ENCODE results near the gene LSS. TPM values are rescaled to one million over a fixed set of nuclear protein-coding genes. Genes with fewer than 3 reads are reported as not detected.
"Not testable (repeated sequence)": the region's sequence is repeated elsewhere in the genome, so short reads cannot be mapped to it uniquely, and the experiment has no call there.

The LSS gene
- total RNA-seq, 1 donor from 2014 or later: 19.7 TPM

DNA sequence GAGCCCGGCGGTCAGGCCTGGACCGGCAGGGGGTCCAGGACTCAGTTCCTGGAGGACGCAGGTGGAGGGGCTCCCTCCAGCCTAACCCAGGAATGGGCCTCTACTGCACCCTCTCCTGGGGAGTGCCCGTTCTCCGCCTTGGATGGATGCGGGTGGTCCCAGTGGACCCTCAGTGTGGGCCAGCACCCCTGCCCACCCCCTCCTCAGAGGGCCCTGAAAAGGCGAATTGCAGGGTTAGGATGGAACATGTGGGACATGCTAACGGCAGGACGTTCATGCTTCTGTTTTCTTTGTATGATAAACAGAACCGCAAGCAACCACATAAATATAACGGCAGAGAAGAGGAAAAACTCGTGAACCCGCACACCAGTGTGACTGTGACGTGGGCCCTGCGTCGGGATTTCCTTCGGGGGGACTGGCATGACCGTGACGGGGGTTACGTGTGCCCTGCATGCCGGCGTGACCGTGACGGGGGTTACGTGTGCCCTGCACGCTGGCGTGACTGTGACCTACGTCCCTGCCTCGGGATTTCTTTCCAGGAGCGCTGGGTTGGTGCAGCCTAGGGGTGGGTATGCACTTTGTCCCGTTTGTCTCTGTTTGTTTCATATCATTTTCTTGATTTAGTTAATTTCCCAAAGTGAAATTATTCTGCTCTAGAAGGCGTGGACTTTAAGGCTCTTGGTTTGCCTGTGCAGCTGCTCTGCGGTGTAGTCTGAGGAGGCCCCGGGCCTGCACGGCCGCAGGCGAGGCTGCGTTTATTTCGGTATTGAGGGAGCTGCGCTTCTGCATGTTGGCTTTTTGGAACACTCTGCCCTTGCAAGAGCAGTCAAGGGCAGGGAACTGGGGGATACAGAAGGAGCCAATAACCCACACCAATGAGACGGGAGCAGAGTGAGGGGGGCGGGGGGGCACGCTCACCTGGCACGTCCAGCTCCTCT, 76.3 kb downstream of the LSS start:
- Mint-ChIP-seq H3K27me3 (no peaks in the 10 kb centered on the region), H3K27ac (no peak overlapping the region)
- intact Hi-C loops (cut with micrococcal nuclease): no loop called here

DNA sequence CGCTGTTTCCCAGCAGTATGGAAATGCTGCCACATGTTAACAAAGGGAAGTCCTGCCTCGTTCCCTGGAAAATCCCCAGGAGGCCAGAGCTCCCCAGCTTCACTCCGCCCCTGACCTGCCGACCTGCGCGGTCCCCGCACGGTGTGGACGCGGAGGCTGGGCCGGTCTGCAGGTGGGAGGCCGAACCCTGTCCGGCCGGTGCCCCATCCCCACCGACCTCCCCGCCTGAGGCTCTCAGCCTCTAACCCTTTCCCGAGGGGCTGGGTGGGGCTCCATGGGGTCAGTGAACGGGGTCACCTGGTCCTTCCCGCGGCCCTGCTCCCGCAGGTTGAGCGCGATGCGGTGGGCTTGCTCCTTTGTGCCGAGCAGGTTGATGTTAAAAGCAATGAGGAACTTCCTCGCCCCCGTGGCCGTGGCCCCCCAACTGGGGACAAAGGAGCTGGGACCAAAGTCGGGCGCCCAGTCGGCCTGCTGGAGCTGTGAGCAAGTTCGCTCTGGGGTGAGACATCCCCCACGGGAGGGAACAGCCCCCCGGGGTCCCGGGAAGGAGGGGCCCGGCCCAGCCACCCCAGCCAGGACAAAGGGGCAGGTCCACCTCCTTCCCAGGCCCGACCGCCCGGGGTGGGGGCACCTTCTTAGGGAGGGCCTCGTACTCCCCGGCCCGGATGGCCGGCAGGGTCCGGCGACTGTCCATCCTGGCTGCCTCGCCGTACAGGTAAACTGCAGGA, 77.1 kb downstream of the LSS start:
- intact Hi-C loops (cut with micrococcal nuclease): no loop called here

More for the DNA sequence above, 76.3 kb downstream of the LSS start:
- Mint-ChIP-seq H3K9me3 (no peaks in the 10 kb centered on the region), H3K4me3 (no peak overlapping the region), H3K4me1 (no peaks in the 10 kb centered on the region), H3K36me3 (ENCODE audit: low read depth) (no peaks in the 10 kb centered on the region)
- no peak for DNase-seq

DNA sequence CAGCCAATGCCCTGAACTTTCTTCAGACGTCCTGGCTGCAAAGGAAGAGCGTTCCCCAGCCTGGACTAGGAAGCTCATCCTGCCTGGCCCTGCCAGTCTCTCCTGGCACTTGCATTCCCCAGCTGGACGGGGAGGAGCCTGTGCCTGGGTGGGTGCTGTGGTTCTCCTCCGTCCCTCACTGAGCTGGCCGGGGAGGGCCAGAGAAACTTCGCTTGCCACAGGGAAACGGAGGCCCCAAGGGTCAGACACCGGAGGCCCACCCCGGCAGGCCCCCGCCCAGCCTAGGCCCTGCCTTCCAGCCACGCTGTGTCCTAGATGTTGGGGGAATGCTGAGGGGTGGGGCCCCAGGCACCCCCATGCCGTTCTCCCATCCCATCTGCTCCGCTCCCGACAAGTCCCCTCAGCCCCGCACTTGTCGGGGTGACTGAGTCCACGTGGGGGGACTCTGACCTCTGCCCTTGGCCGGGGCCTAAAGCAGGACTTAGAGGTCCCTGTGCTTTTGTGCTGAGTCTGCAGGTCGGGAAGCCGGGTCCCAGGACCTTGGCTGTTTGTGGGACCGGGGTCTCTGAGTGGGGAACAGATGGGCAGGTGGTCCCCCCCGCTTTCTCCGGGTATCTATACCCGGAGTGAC, 78.0 kb downstream of the LSS start:
- no peaks in the 10 kb centered on the region for H3K36me3 Mint-ChIP-seq (ENCODE audit: low read depth)
- intact Hi-C loops (cut with micrococcal nuclease): no loop called here
- no peaks in the 10 kb centered on the region for H3K4me1 Mint-ChIP-seq
- DNase-seq: no peak
- no peak overlapping the region for H3K27ac Mint-ChIP-seq
- no peak overlapping the region for H3K4me3 Mint-ChIP-seq
- no peaks in the 10 kb centered on the region for H3K9me3 Mint-ChIP-seq
- no peaks in the 10 kb centered on the region for H3K27me3 Mint-ChIP-seq

More for the DNA sequence above, 77.1 kb downstream of the LSS start:
- Mint-ChIP-seq H3K36me3 (ENCODE audit: low read depth) (no peaks in the 10 kb centered on the region), H3K27ac (no peak overlapping the region), H3K9me3 (no peaks in the 10 kb centered on the region), H3K27me3 (no peaks in the 10 kb centered on the region), H3K4me3 (no peak overlapping the region), H3K4me1 (no peaks in the 10 kb centered on the region)
- no peak for DNase-seq

DNA sequence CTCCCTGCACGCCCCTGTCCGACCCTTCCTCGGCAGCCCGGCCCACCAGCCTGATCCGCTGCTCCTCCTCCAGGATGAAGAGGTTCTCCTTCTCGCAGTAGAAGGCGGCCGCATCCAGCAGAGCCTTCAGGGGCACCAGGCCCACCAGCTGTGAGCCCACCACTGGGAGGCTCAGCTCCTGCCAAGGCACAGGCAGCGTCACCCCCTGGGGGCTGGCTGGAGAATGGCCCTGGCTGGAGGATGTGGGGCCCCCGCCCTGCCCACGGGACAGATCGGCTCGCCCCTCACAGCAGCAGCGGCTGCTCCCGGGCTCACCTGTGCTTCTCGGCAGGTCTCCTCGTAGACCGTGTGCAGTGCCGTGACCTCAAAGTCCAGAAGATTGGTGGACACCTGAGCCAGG, 78.5 kb downstream of the LSS start:
- intact Hi-C loops (cut with micrococcal nuclease): no loop called here
- Mint-ChIP-seq H3K36me3 (ENCODE audit: low read depth) (no peaks in the 10 kb centered on the region), H3K27me3 (no peaks in the 10 kb centered on the region), H3K9me3 (no peaks in the 10 kb centered on the region), H3K4me1 (no peaks in the 10 kb centered on the region), H3K4me3 (no peak overlapping the region), H3K27ac (no peak overlapping the region)
- no peak for DNase-seq

DNA sequence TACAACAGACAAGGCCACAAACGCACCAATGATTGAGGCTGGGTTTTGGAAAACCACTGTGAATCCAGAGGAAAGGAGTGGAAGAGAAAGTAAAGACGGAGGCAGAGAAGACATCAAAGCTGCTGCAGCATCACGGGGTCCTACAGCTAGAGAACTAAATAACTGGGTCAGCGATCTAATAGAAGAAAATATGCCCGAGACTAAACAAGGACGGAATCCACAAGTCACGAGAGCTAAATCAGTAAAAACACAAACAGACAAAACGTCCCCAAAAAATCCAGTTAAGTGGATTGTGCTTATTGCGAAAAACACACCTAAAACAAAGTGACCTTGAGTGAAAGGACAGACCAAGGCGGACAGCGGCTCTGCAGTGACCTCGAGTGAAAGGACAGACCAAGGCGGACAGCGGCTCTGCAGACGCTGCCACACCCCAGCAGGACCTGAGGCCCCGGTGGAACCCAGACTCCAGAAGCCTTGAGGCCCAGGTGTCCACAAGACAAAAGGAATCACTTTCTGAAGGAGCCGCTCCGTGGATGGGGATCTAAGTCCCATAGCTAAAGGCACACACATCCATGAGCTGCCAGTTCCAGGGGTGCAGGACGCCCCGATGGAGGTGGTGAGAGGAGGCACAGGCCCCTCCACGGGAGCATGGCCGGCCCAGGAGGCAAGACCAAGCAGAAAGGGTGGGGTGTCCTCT, 79.2 kb downstream of the LSS start:
- intact Hi-C loops (cut with micrococcal nuclease): no loop called here
- Mint-ChIP-seq H3K9me3 (no peaks in the 10 kb centered on the region), H3K36me3 (ENCODE audit: low read depth) (no peaks in the 10 kb centered on the region), H3K27me3 (no peaks in the 10 kb centered on the region), H3K4me1 (peaks cover 3% of the 10 kb centered on the region), H3K4me3 (no peak overlapping the region), H3K27ac (no peak overlapping the region)
- DNase-seq: no peak

DNA sequence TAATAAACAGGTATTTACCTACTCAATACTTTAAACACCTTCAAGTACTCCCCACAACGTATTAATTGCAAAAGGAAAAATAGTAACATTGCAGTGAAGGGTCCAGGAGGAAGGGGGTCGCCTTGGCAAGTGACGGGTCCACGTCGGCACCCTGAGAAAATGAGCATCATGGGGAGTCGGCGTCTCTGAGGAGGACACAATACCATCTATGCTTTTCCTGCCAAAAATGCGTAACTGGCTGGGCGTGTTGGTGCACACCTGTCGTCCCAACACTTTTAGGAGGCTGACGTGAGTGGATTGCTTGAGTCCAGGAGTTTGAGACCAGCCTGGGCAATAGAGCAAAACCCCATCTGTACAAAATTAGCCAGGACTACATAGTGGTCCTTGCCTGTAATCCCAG, 80.5 kb downstream of the LSS start:
- H3K4me3 Mint-ChIP-seq: no peak overlapping the region
- DNase-seq: no peak
- no peaks in the 10 kb centered on the region for H3K36me3 Mint-ChIP-seq (ENCODE audit: low read depth)
- H3K9me3 Mint-ChIP-seq: no peaks in the 10 kb centered on the region
- H3K27ac Mint-ChIP-seq: no peak overlapping the region
- no peaks in the 10 kb centered on the region for H3K27me3 Mint-ChIP-seq
- intact Hi-C loops (cut with micrococcal nuclease): no loop called here
- H3K4me1 Mint-ChIP-seq: peaks cover 11% of the 10 kb centered on the region

DNA sequence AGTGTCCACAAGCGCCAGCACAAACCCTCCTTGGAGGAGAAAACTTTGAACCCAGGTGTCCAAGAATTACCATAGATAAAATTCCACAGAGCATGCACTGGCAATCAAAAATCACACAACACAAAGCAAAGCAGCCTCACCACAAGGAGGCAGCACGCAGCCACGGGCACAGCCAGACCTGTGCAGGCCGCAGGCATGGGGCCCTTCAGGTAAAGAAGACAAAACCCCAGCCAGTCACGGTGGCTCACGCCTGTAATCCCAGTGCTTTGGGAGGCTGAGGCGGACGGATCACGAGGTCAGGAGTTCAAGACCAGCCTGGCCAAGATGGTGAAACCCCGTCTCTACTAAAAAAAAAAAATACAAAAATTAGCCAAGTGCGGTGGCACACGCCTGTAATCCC, 81.1 kb downstream of the LSS start:
- H3K27ac Mint-ChIP-seq; H3K9me3 Mint-ChIP-seq; H3K36me3 Mint-ChIP-seq (ENCODE audit: low read depth); H3K27me3 Mint-ChIP-seq; intact Hi-C loops (cut with micrococcal nuclease); H3K4me3 Mint-ChIP-seq: not testable (repeated sequence)
- peak; percentile 85 for DNase-seq
- H3K4me1 Mint-ChIP-seq: peaks cover 11% of the 10 kb centered on the region

DNA sequence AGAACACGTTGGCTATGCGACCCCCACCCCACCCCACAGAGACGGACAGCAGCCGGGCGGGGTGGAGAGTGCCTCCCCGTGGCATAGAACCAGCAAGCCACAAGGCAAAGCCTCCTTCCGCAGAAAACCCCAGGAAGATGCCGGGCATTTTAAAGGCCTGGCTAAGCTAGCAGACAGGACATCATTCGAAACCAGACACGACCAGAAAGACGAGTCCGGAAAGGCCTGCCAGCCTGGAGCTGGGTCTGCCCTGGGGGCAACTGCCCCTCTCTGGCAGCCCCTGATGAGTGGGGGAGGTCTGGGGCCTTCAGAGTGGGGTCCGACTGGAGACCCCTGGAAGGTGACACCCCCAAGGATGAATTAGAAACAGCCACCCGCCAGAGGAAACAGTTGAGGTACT, 81.7 kb downstream of the LSS start:
- DNase-seq: no peak
- Mint-ChIP-seq H3K4me3 (no peak overlapping the region), H3K27ac (no peak overlapping the region), H3K4me1 (peaks cover 11% of the 10 kb centered on the region), H3K36me3 (ENCODE audit: low read depth) (no peaks in the 10 kb centered on the region), H3K27me3 (no peaks in the 10 kb centered on the region), H3K9me3 (no peaks in the 10 kb centered on the region)
- intact Hi-C loops (cut with micrococcal nuclease): no loop called here

DNA sequence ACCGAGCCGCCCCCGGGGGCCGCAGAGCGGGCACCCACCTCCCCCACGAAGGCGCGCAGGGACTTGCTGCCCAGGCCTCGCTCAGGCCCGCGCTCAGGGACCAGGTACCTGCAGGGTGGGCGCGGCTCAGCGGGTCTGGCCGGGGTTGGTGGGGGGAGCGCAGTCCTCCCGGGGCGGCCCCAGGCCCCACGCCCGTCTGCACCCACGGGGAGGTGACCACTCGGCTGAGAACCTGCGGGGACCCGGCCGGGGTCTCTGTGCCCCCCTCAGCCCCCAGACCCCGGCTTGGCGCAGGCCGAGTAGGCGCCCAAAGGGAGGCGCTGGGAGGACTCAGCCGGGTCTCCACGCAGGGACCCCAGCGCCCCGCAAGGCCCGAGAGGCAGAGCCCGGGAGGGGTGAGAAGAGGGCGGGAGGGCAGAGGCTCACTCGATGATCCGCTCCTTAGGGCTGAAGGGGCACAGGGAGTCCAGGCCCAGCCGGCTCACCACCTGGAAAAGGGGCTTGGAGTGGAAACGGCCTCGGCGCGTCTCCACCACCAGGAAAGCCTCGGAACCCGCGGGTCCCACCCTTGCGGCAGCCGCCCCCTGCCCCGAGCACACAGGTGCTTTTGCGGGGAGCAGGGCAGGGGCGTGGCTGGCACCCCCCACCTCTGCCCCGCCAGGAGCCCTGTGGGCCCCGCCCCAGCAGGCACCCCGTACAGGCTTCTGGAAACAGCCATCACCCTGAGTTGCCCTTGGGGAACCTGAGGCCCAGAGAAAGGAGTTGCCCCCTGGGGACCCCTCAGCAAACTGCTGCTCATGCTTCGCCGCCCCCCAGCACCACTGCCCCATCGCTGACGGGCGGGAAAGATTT, 82.5 kb downstream of the LSS start:
- H3K4me1 Mint-ChIP-seq: peaks cover 11% of the 10 kb centered on the region
- no peak for DNase-seq
- H3K36me3 Mint-ChIP-seq (ENCODE audit: low read depth): no peaks in the 10 kb centered on the region
- intact Hi-C loops (cut with micrococcal nuclease): no loop called here
- no peak overlapping the region for H3K4me3 Mint-ChIP-seq
- no peaks in the 10 kb centered on the region for H3K27me3 Mint-ChIP-seq
- H3K27ac Mint-ChIP-seq: no peak overlapping the region
- no peaks in the 10 kb centered on the region for H3K9me3 Mint-ChIP-seq

DNA sequence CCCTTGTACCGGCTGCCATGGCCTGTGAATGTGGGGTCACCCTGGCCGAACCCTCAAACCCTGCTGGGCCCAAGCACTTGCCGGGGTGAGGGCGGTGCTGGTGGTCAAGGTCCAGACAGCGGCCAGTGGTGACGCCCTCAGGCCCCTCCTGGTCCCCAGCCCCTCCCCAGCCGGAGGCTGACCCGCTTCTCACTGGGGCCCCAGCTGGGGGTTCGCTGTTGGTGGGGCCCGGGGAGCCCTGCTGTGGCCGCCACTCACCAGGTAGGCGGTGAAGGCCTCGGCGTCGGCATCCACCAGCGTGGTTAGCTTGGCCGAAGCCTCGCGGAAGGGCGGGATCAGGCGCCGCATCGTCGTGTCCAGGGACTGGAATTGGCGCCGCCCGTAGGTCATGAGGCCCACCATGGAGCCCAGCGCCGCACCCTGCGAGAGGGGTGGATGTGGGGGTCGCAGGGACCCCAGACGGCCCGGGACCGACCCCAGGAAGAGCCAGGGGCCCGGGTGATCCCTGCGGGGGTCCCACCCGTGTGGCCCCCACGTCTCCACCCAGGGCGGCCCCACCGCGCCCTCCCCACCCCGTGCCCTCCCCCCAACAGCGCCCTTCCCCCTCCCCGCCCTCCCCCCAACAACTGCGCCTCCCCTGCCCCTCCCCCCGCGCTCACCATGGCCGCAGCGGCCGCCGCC, 83.3 kb downstream of the LSS start:
- H3K36me3 Mint-ChIP-seq (ENCODE audit: low read depth): no peaks in the 10 kb centered on the region
- H3K9me3 Mint-ChIP-seq: no peaks in the 10 kb centered on the region
- intact Hi-C loops (cut with micrococcal nuclease): no loop called here
- DNase-seq: no peak
- H3K4me1 Mint-ChIP-seq: peaks cover 11% of the 10 kb centered on the region
- no peak overlapping the region for H3K4me3 Mint-ChIP-seq
- H3K27ac Mint-ChIP-seq: no peak overlapping the region
- H3K27me3 Mint-ChIP-seq: no peaks in the 10 kb centered on the region

DNA sequence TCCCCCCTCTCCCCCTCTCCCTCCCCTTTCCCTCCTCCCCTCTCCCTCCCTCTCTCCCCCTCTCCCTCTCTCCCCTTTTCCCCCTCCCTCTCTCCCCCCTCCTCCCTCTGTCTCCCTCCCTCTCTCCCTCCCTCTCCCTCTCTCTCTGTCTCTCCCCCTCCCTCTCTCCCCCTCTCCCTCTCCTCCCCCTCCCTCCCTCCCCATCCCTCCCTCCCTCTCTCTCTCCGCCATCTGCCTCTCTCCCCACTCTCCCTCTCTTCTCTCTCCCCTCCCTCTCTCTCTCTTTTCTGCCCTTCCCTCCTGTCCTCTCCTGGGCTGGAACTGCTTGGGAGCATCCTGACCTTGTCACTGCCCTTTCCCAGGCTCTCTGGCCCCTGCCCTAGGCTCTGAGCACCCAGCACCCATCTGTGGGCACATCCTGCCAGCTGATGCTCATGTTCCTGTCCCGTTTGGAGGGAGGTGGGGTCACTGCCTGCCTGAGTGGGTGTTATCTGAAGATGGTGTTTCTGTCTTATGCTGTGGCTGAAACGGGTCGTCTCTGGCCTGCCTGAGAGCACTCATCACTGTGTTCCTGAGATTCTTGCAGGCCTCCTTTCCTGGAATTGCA, 84.0 kb downstream of the LSS start:
- intact Hi-C loops (cut with micrococcal nuclease): loop anchor here (1.0 to 5.0 kb wide), 4 partner anchors 83 to 313 kb away; partner anchors contain the start of genes DIP2A, LSS and MCM3AP
- Mint-ChIP-seq H3K9me3 (no peaks in the 10 kb centered on the region), H3K27me3 (no peaks in the 10 kb centered on the region), H3K27ac (peak overlapping the region; percentile 84), H3K4me1 (peaks cover 11% of the 10 kb centered on the region), H3K4me3 (peak overlapping the region; percentile 26), H3K36me3 (ENCODE audit: low read depth) (no peaks in the 10 kb centered on the region)
- DNase-seq: no peak
